HCT116 (cell line): ENCODE measurements around the gene LRRC56. TPM values are rescaled to one million over a fixed set of nuclear protein-coding genes. Genes with fewer than 3 reads are reported as not detected.

Experiments
- ATAC-seq: fragments of 200-7000 bp; cut with Tn5 transposase; 2 replicates; pipeline ENCODE4 v1.9.1; 2020; ENCODE audit warnings: mild to moderate bottlenecking, moderate library complexity
- BruUV-seq: library from RNA; stranded (reverse); fragments of 400-500 nt; replicated peaks from 2 replicates; lab custom pipeline; 2021; lab: Mats Ljungman, UMichigan
- CTCF ChIA-PET: fragments of 300-600 bp; sonication (Branson Sonifier 250); formaldehyde crosslinking; loops from one replicate; lab custom pipeline; 2021; ENCODE audit warnings: antibody characterized with exemption; lab: Charles Lee
- POLR2A ChIA-PET: fragments of 300-600, 350-600 bp; sonication (Branson Sonifier 250); formaldehyde crosslinking; loops from one replicate; lab custom pipeline; 2021; ENCODE audit warnings: antibody characterized with exemption; lab: Charles Lee
- RAD21 ChIA-PET, 2 experiments: fragments of 300-600 bp; sonication (Branson Sonifier 250); formaldehyde crosslinking; loops; one replicate each; lab custom pipeline; 2023; ENCODE audit warnings: low total read pairs in 2 of 2; ENCODE audit not compliant: uncharacterized antibody in 2 of 2, unreplicated experiment in 2 of 2, low non-redundant PET in 1 of 2; lab: Charles Lee
- DNase-seq: peaks from one replicate; pipeline ENCODE4 v3.0.0-alpha.2; 2010; ENCODE audit warnings: low read depth, low spot score
- H2AFZ ChIP-seq: fragments of 200-600 bp; shearing (Covaris generic), sonication (generic); 2 replicates; pipeline ENCODE4 v1.6.1; 2017; ENCODE audit warnings: low read depth, mixed run types, mixed read lengths, antibody characterized with exemption, low read length; ENCODE audit not compliant: poor library complexity, severe bottlenecking
- H3K27ac ChIP-seq: 2 replicates; pipeline ENCODE4 v1.5.1; 2012; ENCODE audit warnings: low read depth, low read length
- H3K27me3 ChIP-seq: fragments of 200-600 bp; sonication (generic); 2 replicates; pipeline ENCODE4 v1.6.1; 2016; ENCODE audit warnings: mixed run types, low read length, mixed read lengths; ENCODE audit not compliant: insufficient read depth
- H3K36me3 ChIP-seq, 2 experiments: fragments of 200-500 bp in 1 of 2; fragments of 200-600 bp in 1 of 2; sonication (Bioruptor generic) in 1 of 2; sonication (generic) in 1 of 2; 2 replicates each; pipeline versions ENCODE4 v1.5.1 to v1.6.1; 2014 to 2016; ENCODE audit warnings: low read length in 2 of 2, inconsistent platforms in 1 of 2, mixed read lengths in 1 of 2, mixed run types in 1 of 2; ENCODE audit not compliant: insufficient read depth in 2 of 2, control insufficient read depth in 1 of 2
- H3K4me1 ChIP-seq, 2 experiments: fragments of 200-600 bp in 1 of 2; sonication (generic) in 1 of 2; 2 replicates each; pipeline versions ENCODE4 v1.5.1 to v1.6.1; 2012 to 2017; ENCODE audit warnings: low read length in 2 of 2, inconsistent platforms in 1 of 2, mild to moderate bottlenecking in 1 of 2, mixed read lengths in 1 of 2, mixed run types in 1 of 2, moderate library complexity in 1 of 2; ENCODE audit not compliant: insufficient read depth in 2 of 2, control insufficient read depth in 1 of 2
- H3K4me2 ChIP-seq: fragments of 200-600 bp; sonication (generic); 2 replicates; pipeline ENCODE4 v1.6.1; 2017; ENCODE audit warnings: mixed run types, low read length, mixed read lengths
- H3K4me3 ChIP-seq, 2 experiments: fragments of 200-600 bp in 1 of 2; sonication (generic) in 1 of 2; replicated peaks in 1 of 2; 2 replicates each; pipeline ENCODE4 v1.5.1; 2011 to 2016; ENCODE audit warnings: low read length in 2 of 2, control low read depth in 1 of 2, low read depth in 1 of 2, mild to moderate bottlenecking in 1 of 2, mixed read lengths in 1 of 2, mixed run types in 1 of 2
- H3K79me2 ChIP-seq: fragments of 200-600 bp; sonication (generic); 2 replicates; pipeline ENCODE4 v1.6.1; 2017; ENCODE audit warnings: mild to moderate bottlenecking, mixed run types, low read length, moderate library complexity, mixed read lengths; ENCODE audit not compliant: insufficient read depth
- H3K9ac ChIP-seq: fragments of 200-600 bp; sonication (generic); 2 replicates; pipeline ENCODE4 v1.6.1; 2016; ENCODE audit warnings: low read length, mixed read lengths
- H3K9me2 ChIP-seq: fragments of 200-600 bp; sonication (generic), shearing (Covaris generic); 2 replicates; pipeline ENCODE4 v1.6.1; 2017; ENCODE audit warnings: mixed run types, mild to moderate bottlenecking, moderate library complexity; ENCODE audit not compliant: insufficient read depth
- H3K9me3 ChIP-seq, 2 experiments: fragments of 200-500 bp in 1 of 2; fragments of 200-600 bp in 1 of 2; sonication (Bioruptor generic) in 1 of 2; sonication (generic) in 1 of 2; 2 replicates each; pipeline ENCODE4 v1.6.1; 2014 to 2017; ENCODE audit warnings: low read length in 2 of 2, mixed read lengths in 2 of 2, inconsistent platforms in 1 of 2, low read depth in 1 of 2, mild to moderate bottlenecking in 1 of 2, mixed run types in 1 of 2, moderate library complexity in 1 of 2; ENCODE audit not compliant: control insufficient read depth in 1 of 2, insufficient read depth in 1 of 2
- H4K20me1 ChIP-seq: fragments of 200-600 bp; sonication (generic), shearing (Covaris generic); 2 replicates; pipeline ENCODE4 v1.6.1; 2017; ENCODE audit warnings: mixed run types, mild to moderate bottlenecking, moderate library complexity; ENCODE audit not compliant: insufficient read depth
- CBX3 ChIP-seq: IDR thresholded peaks from 2 replicates; pipeline ENCODE4 v1.6.1; 2012; ENCODE audit warnings: low read depth
- CEBPB ChIP-seq: IDR thresholded peaks from 2 replicates; pipeline ENCODE4 v1.6.1; 2012; ENCODE audit warnings: low read depth
- ELF1 ChIP-seq: IDR thresholded peaks from 2 replicates; pipeline ENCODE4 v1.6.1; 2012; ENCODE audit warnings: low read depth, borderline replicate concordance
- EZH2phosphoT487 ChIP-seq: fragments of 200-600 bp; IDR thresholded peaks from 2 replicates; pipeline ENCODE4 v1.6.1; 2018; ENCODE audit warnings: antibody characterized with exemption, borderline replicate concordance
- JUND ChIP-seq: IDR thresholded peaks from 2 replicates; pipeline ENCODE4 v1.6.1; 2012
- POLR2A ChIP-seq: IDR thresholded peaks from 2 replicates; pipeline ENCODE4 v1.7.0; 2011; ENCODE audit warnings: borderline replicate concordance; ENCODE audit not compliant: insufficient read depth, insufficient read length; ENCODE audit errors: extremely low read depth
- POLR2AphosphoS5 ChIP-seq: IDR thresholded peaks from 2 replicates; pipeline ENCODE4 v1.6.1; 2011; ENCODE audit warnings: mild to moderate bottlenecking, low read depth, low read length, moderate library complexity
- SP1 ChIP-seq: IDR thresholded peaks from 2 replicates; pipeline ENCODE4 v1.6.1; 2012; ENCODE audit warnings: low read depth
- SRF ChIP-seq: IDR thresholded peaks from 2 replicates; pipeline ENCODE4 v1.6.1; 2012; ENCODE audit warnings: low read depth
- TCF7L2 ChIP-seq: IDR thresholded peaks from 2 replicates; pipeline ENCODE4 v1.7.0; 2011; ENCODE audit warnings: borderline replicate concordance, inconsistent platforms; ENCODE audit not compliant: insufficient read depth, insufficient read length; ENCODE audit errors: extremely low read depth
- YY1 ChIP-seq: IDR thresholded peaks from 2 replicates; pipeline ENCODE4 v1.6.1; 2011; ENCODE audit warnings: low read length, low read depth, moderate library complexity, mild to moderate bottlenecking; ENCODE audit not compliant: insufficient replicate concordance; ENCODE audit errors: extremely low read depth
- ZFX ChIP-seq: fragments of 450-650 bp; IDR thresholded peaks from 2 replicates; pipeline ENCODE4 v1.6.1; 2017
- ZNF274 ChIP-seq: fragments of 200-500 bp; sonication (Bioruptor generic); IDR thresholded peaks from 2 replicates; pipeline ENCODE4 v1.6.1; 2014; ENCODE audit warnings: mild to moderate bottlenecking, low read depth, low read length, inconsistent platforms
- intact Hi-C: fragments of 100-400 bp; cut with micrococcal nuclease; formaldehyde crosslinking; loops from 2 replicates; pipeline ENCODE4 v1.10.0; 2022
- total RNA-seq: library from RNA; stranded (reverse); gene quantifications from one replicate; pipeline ENCODE4 v1.2.1, GENCODE V29; 2021; ENCODE audit not compliant: unreplicated experiment
- TF ChIP-seq, protein P1 (sequence below): IDR thresholded peaks from 2 replicates; pipeline ENCODE4 v1.6.1; 2012
- TF ChIP-seq, protein P2 (sequence below): IDR thresholded peaks from 2 replicates; pipeline ENCODE4 v1.6.1; 2012; ENCODE audit warnings: low read depth

The LRRC56 gene
- total RNA-seq, 1 experiment from 2014 or later = 9.1 TPM

DNA sequence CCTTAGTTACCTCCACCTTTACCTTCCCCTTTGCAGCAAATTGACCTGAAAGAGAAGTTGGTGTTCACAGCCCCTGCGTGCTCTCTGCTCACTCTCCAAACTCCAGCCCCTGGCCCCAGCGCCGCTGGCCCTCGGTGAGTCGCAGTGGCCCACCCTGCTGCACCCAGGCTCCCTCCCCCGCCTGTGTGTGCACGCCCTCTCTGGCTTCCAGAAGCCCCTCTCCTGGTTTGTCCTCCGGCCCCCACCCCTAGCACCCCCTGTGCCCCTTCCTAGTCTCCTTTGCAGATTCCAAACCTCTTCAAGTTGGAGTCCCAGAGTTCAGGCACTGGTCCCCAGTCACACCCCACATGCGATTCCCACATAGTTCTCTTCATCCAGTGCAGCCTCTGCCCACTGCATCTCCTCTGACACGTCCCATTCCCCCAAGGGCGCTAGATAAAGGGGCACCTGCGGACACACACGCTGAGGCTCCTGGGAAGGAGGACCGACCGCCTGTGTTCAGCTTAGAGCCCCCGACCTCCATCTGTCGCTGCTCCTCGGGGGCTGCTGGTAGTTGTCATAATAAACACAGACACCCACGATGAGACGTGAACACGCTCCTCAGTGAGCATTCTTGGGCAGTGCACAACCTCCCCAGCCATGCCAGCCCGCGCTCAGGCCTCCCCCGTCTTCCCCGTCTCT is 37.4 kb downstream of the LRRC56 start:
- CTCF ChIA-PET = interaction anchor here (1.4 kb wide), 1 partner anchor 127 kb away, joined by 4 read pairs; no protein-coding TSS in a partner anchor
- DNase-seq = no peak
- H3K9ac ChIP-seq = peak overlapping the region; percentile 82

DNA sequence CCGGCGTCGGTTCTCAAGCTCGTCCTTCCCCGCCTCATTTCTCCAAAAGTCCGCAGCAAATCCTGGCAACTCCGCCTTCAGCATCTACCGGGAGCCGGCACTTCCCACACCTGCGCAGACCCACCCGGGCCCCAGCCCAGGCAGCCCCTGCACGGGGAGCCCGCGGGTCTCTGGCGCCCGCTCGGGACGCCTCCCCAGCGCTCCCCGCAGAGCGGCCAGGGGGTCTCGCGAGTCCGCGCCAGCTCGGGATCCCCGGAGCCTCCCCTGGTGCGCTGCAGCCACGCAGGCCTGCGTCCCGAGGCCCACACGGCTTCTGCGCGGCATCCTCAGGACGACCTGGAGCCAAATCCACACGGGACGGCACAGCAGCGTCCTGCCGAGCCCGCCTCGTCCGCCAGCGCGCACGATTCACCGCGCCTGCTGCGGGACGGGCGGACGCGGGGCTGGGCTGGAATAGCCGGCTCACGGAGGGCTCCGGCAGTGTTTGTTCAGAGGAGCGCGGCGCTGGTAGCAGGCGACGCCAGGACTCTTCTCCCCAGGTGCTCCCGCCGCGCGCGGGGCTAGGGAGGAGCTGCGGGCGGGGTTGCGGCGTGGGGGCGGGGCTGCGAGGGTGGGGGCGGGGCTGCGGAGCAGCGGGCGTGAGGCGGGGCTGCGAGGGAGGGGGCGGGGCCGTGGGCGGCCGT is 38.1 kb downstream of the LRRC56 start:
- ChIA-PET RAD21 (interaction anchor here in 1 of 2 experiments (1.1 kb wide), 1 partner anchor 16 kb away, joined by 7 read pairs; no protein-coding TSS in a partner anchor), POLR2A (interaction anchor here (0.7 to 1.1 kb wide), 10 partner anchors 9 to 260 kb away, joined by 3 to 8 read pairs (median 4); partner anchors contain the start of genes DEAF1, HRAS and TMEM80), CTCF (interaction anchor here (0.8 to 1.4 kb wide), 2 partner anchors 21 to 127 kb away, joined by 4 to 5 read pairs; no protein-coding TSS in a partner anchor)
- no peaks in the 10 kb centered on the region for H3K9me3 ChIP-seq
- peak overlapping the region; percentile 62 to 86 for H3K4me3 ChIP-seq
- peak overlapping the region; percentile 82 for H3K9ac ChIP-seq
- H3K27ac ChIP-seq = peak overlapping the region; percentile 90
- H3K4me1 ChIP-seq = peaks cover 16 to 37% of the 10 kb centered on the region in 2 experiments
- peak overlapping the region; percentile 98 for H3K4me2 ChIP-seq
- H3K36me3 ChIP-seq = peaks cover 0 to 8% of the 10 kb centered on the region in 2 experiments; a peak in 1 of 4 replicates
- ATAC-seq (peak; percentile 65), DNase-seq (peak; percentile 24)
- no peaks in the 10 kb centered on the region; the same call in 1 of the 2 replicates for H4K20me1 ChIP-seq
- no peaks in the 10 kb centered on the region for H3K27me3 ChIP-seq
- no peaks in the 10 kb centered on the region for H3K9me2 ChIP-seq
- no TSS peak for BruUV-seq
- H3K79me2 ChIP-seq = peaks cover 41% of the 10 kb centered on the region
- H2AFZ ChIP-seq = no peak overlapping the region
- intact Hi-C loops = no loop called here
- TF ChIP-seq JUND = no peak
- no peak for TF ChIP-seq CEBPB
- TF ChIP-seq YY1 = no peak
- TF ChIP-seq, protein P1, sequence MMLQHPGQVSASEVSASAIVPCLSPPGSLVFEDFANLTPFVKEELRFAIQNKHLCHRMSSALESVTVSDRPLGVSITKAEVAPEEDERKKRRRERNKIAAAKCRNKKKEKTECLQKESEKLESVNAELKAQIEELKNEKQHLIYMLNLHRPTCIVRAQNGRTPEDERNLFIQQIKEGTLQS = no peak
- TF ChIP-seq SRF = no peak
- no peak for TF ChIP-seq CBX3
- TF ChIP-seq, protein P2, sequence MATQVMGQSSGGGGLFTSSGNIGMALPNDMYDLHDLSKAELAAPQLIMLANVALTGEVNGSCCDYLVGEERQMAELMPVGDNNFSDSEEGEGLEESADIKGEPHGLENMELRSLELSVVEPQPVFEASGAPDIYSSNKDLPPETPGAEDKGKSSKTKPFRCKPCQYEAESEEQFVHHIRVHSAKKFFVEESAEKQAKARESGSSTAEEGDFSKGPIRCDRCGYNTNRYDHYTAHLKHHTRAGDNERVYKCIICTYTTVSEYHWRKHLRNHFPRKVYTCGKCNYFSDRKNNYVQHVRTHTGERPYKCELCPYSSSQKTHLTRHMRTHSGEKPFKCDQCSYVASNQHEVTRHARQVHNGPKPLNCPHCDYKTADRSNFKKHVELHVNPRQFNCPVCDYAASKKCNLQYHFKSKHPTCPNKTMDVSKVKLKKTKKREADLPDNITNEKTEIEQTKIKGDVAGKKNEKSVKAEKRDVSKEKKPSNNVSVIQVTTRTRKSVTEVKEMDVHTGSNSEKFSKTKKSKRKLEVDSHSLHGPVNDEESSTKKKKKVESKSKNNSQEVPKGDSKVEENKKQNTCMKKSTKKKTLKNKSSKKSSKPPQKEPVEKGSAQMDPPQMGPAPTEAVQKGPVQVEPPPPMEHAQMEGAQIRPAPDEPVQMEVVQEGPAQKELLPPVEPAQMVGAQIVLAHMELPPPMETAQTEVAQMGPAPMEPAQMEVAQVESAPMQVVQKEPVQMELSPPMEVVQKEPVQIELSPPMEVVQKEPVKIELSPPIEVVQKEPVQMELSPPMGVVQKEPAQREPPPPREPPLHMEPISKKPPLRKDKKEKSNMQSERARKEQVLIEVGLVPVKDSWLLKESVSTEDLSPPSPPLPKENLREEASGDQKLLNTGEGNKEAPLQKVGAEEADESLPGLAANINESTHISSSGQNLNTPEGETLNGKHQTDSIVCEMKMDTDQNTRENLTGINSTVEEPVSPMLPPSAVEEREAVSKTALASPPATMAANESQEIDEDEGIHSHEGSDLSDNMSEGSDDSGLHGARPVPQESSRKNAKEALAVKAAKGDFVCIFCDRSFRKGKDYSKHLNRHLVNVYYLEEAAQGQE = no peak
- no peak for TF ChIP-seq POLR2A
- TF ChIP-seq POLR2AphosphoS5 = peak; percentile 65
- peak; percentile 56; the same call in 1 of the 2 replicates for TF ChIP-seq ZFX
- TF ChIP-seq SP1 = no peak

More for the DNA sequence above, 37.4 kb downstream of the LRRC56 start:
- peak; percentile 1; the same call in 1 of the 2 replicates for ATAC-seq
- intact Hi-C loops = no loop called here
- no peaks in the 10 kb centered on the region for H3K9me2 ChIP-seq
- H3K4me2 ChIP-seq = peak overlapping the region; percentile 98
- no TSS peak for BruUV-seq
- H2AFZ ChIP-seq = no peak overlapping the region
- H3K79me2 ChIP-seq = peaks cover 34% of the 10 kb centered on the region
- no peaks in the 10 kb centered on the region for H3K27me3 ChIP-seq
- POLR2A ChIA-PET = no interaction called here
- no peaks in the 10 kb centered on the region; the same call in 1 of the 2 replicates for H4K20me1 ChIP-seq
- H3K27ac ChIP-seq = peak overlapping the region; percentile 90; the same call in 1 of the 2 replicates
- no peak for TF ChIP-seq ZNF274
- no peak for TF ChIP-seq POLR2A
- TF ChIP-seq TCF7L2 = no peak
- TF ChIP-seq ELF1 = no peak
- no peak for TF ChIP-seq EZH2phosphoT487
- TF ChIP-seq, protein P1 = no peak
- peaks cover 0 to 8% of the 10 kb centered on the region in 2 experiments; a peak in 1 of 4 replicates for H3K36me3 ChIP-seq
- no peaks in the 10 kb centered on the region for H3K9me3 ChIP-seq
- peaks cover 16 to 39% of the 10 kb centered on the region in 2 experiments for H3K4me1 ChIP-seq
- H3K4me3 ChIP-seq = peak overlapping the region; percentile 62 to 86
- RAD21 ChIA-PET = no interaction called here
